Activated CD8-positive, alpha-beta memory T cell treated with anti-CD3 and anti-CD28 coated beads, Interleukin-2, amount 50 U/mL, for 1 hour (primary cell): ENCODE measurements around the gene SHB.
"Not testable (repeated sequence)": the region's sequence is repeated elsewhere in the genome, so short reads cannot be mapped to it uniquely, and the experiment has no call there.

Source experiments
- DNase-seq: peaks from one replicate; pipeline ENCODE4 v3.0.0-alpha.2; 2020; ENCODE audit errors: extremely low read depth

SHB gene

GRCh38 chr9:37969558-37970300 lies 99.3 kb downstream of the SHB start:
- no peak for DNase-seq

GRCh38 chr9:37969130-37969529 lies 99.9 kb downstream of the SHB start:
- DNase-seq, result no peak

GRCh38 chr9:37968228-37968701 lies 100.8 kb downstream of the SHB start:
- no peak for DNase-seq

- no peak for DNase-seq
These were observed 101.3 kb downstream of the SHB start for GRCh38 chr9:37967761-37968080.

- DNase-seq, result no peak
These were observed 101.8 kb downstream of the SHB start for GRCh38 chr9:37967014-37967760.

- no peak for DNase-seq
These were observed 102.5 kb downstream of the SHB start for GRCh38 chr9:37966412-37967013.

- not testable (repeated sequence) for DNase-seq
These were observed 103.2 kb downstream of the SHB start for GRCh38 chr9:37965676-37966345.

GRCh38 chr9:37965116-37965515 lies 103.9 kb downstream of the SHB start:
- no peak for DNase-seq

- DNase-seq, result no peak
These were observed 104.3 kb downstream of the SHB start for GRCh38 chr9:37964740-37965081.

GRCh38 chr9:37963936-37964739 lies 104.9 kb downstream of the SHB start:
- DNase-seq, result no peak

- DNase-seq, result no peak
These were observed 107.7 kb downstream of the SHB start for GRCh38 chr9:37961351-37961750.

GRCh38 chr9:37960631-37961030 lies 108.4 kb downstream of the SHB start:
- DNase-seq, result no peak

- DNase-seq, result no peak
These were observed 109.1 kb downstream of the SHB start for GRCh38 chr9:37959976-37960375.

GRCh38 chr9:37958154-37958553 lies 110.9 kb downstream of the SHB start:
- DNase-seq, result no peak

GRCh38 chr9:37957664-37957953 lies 111.4 kb downstream of the SHB start:
- no peak for DNase-seq

- no peak for DNase-seq
These were observed 111.9 kb downstream of the SHB start for GRCh38 chr9:37956904-37957663.

- DNase-seq, result no peak
These were observed 112.6 kb downstream of the SHB start for GRCh38 chr9:37956423-37956820.

- no peak for DNase-seq
These were observed 113.1 kb downstream of the SHB start for GRCh38 chr9:37955781-37956422.

- no peak for DNase-seq
These were observed 114.4 kb downstream of the SHB start for GRCh38 chr9:37954581-37954981.

GRCh38 chr9:37953775-37954437 lies 115.1 kb downstream of the SHB start:
- no peak for DNase-seq
